OCI-LY3 (cell line): ENCODE data around the gene CIAO3.

Experiments
- CTCF ChIP-seq: fragments of 200-600, 300-600 bp; sonication (generic); IDR thresholded peaks from 2 replicates; pipeline ENCODE4 v1.5.1; 2014; ENCODE audit warnings: antibody characterized with exemption, low read length, low read depth
- EZH2phosphoT487 ChIP-seq: fragments of 200-600 bp; shearing (Covaris generic); IDR thresholded peaks from 2 replicates; pipeline ENCODE4 v1.6.1; 2018; ENCODE audit warnings: antibody characterized with exemption, mixed run types, low read depth

DNA sequence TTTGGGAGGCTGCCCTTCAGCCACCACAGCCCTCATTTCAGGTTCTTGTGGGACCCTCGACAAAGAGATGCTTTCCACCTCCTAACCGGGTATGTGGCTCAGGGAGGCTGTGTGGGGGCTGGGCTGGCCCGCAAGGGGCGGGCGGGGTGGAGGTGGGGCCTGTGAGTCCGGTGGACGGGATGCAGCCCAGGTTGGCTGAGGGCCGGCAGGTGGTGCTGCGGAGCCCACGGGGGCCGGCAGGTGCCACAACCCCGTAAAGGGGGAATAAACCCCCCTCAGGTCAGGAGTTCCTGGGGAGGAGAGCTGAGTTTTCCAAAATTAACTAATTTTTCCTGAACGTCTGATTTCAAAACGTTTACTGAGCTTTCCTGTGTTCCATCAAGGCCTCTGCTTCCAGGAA lies 4.9 kb upstream of the CIAO3 start:
- peak; percentile 74 for TF ChIP-seq CTCF
- TF ChIP-seq EZH2phosphoT487 = no peak
